Measurements from ENCODE around the gene KIF18B.
"Not testable (repeated sequence)": the region's sequence is repeated elsewhere in the genome, so short reads cannot be mapped to it uniquely, and the experiment has no call there.

The KIF18B gene

GRCh38 chr17:44969144-44969780 is 21.7 kb upstream of the KIF18B start:
- no peak for DNase-seq

- peak; percentile 81 to 83 for DNase-seq
Measured at GRCh38 chr17:44968225-44969143, 20.9 kb upstream of the KIF18B start, which contains the start of gene C1QL1. C1QL1 (minus strand) TSS chr17:44968303; CDS start chr17:44968048, 255 bp downstream.

DNA sequence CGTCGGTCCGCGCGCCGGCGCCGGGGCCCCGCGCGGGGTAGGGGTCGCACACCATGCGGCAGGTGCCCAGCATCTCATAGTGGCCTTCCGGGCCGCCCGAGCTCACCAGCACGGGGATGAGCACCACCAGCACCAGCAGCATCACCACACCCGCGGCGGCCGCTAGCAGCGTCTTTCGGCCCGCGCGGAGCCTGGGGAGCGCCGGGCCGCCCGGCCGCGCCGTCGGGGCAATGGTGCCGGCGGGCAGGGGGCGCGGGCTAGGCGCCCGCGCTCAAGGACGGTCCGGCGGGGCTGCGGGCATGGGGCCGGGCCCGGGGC is 20.3 kb upstream of the KIF18B start:
- no peak for DNase-seq

DNA sequence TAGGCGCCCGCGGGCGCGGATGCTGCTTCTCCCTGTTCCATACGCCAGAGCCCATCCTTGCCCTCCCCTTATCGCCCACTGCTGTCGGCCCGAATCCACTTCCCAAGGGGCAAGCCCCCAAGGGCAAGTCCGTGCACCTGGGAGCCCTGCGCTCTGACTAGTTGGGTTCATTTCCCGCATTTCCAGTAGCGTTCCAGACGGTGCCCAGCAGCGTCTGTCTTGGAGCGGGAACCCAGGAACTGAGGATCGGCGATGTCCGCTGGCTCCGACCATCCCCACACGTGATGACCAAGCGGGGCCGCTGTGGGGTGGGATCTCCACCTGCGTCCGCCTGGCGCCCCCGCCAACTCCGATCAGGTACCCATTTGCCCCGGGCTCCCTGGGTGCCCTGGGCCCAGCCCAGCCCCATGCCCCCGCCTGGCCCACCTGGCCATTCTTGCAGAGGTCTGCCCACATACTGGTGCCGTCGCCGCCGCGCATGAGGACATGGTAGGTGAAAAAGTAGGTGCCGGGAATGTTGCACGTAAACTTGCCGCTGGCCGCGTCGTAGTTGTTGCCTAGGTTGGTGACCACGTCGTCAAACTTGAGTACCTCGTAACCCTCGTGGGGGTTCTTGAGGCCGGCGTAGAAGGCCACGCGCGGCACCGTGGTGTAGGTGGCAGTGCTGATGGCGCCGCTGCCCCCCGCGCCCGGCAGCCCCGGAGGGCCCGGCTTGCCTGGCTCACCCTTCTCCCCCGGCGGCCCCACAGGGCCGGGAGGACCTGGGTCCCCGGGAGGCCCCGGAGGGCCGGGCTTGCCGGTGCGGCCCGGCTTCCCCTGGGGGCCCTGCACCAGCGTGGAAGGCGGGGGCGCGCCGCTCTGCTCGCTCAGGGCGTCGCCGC is 19.7 kb upstream of the KIF18B start:
- DNase-seq: no peak

GRCh38 chr17:44966348-44967025 is 18.9 kb upstream of the KIF18B start:
- DNase-seq: no peak

DNA sequence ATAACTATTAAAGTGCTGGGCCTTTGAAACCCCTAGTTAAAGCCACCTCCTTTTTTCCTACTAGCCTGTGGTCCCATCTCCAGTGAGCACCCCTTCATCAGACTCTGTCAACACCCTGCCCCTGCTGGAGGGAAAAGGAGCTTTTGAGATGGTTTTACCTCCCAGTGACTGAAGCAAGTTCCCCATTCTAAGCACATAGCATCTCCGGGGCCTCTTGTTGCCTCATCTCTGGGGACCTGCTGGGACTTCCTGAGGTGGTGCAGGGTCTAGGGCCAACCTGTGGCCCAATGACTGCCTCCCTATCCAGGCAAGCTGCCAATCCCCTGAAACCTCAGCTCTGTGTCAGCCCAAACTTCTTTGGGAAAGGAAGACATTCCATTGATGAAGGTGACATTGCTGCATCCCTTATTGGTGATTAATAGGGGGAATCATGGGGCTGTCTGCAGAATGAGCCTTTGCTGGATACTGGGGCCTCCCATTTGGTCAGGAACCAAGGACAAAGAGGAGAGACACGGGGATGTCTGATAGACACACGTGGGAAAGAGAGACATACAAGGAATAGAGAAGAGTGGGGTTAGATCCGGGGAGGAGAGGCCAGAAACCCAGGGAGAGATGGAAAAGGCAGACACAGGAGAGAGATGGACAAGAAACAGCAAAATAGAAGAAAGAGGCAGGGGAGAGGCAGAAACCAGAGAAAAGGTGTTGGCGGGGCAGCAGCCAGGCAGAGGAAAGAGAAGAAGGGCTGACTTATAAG is 18.1 kb upstream of the KIF18B start:
- peak; percentile 85 to 90 for DNase-seq

DNA sequence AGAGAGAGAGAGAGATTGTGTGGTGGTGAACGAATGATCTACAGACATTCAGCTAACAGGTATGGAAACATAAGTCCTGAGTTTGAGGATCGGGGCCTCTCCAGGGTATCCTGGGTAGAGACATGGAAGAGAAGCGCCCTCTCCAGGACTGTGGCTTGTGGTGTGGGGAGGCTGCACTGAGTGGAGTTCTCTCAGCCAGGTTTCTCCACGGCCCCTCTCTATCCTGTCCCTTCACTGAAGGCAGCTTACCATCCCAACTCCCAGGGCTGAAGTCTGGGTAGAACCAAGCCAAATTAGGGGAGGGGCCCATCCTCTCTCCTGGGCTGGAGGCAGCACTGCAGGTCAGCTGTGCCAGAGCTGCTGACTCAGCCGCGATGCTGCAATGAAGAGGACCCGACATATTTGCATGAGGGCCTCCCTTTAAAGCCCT is 14.4 kb upstream of the KIF18B start:
- peak; percentile 15 to 16 for DNase-seq

- no peak for DNase-seq
Measured at GRCh38 chr17:44960691-44961090, 13.1 kb upstream of the KIF18B start.

GRCh38 chr17:44959821-44960531 is 12.4 kb upstream of the KIF18B start:
- no peak for DNase-seq

- DNase-seq: no peak
Measured at GRCh38 chr17:44956998-44957981, 9.7 kb upstream of the KIF18B start.

GRCh38 chr17:44955674-44956425 is 8.3 kb upstream of the KIF18B start:
- no peak for DNase-seq

GRCh38 chr17:44952946-44953475 is 5.4 kb upstream of the KIF18B start:
- DNase-seq: no peak

- DNase-seq: no peak
Measured at GRCh38 chr17:44948315-44948795, 782 bp upstream of the KIF18B start.

DNA sequence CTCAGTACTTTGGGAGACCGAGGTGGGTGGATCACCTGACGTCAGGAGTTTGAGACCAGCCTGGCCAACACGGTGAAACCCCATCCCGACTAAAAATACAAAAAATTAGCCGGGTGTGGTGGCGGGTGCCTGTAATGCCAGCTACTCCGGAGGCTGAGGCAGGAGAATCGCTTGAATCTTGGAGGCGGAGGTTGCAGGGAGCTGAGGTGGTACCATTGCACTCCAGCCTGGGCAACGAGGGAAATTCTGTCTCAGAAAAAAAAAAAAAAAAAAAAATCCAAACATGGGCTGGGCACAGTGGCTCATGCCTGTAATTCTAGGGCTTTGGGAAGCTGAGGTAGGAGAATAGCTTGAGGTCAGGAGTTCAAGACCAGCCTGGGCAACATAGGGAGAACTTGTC is 1.9 kb downstream of the KIF18B start:
- not testable (repeated sequence) for DNase-seq

DNA sequence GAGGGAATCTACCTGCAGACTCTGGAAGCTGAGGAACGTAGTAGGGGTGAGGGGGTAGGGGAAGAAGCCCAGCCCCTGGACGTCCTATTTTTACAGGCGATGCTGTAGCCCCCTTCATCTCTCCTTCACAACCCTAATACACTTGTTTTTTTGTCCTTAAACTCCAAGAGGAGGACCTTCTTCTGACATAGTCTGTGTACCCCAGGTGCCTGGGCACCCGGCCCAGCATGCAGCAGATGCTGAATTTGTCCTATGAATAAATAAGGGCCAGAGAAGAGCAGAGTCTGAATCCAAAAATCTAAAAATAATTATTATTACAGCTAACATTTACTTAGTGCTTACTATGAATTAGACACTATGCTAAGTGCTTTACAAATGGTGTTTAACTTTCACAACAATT is 5.1 kb downstream of the KIF18B start:
- DNase-seq: no peak

DNA sequence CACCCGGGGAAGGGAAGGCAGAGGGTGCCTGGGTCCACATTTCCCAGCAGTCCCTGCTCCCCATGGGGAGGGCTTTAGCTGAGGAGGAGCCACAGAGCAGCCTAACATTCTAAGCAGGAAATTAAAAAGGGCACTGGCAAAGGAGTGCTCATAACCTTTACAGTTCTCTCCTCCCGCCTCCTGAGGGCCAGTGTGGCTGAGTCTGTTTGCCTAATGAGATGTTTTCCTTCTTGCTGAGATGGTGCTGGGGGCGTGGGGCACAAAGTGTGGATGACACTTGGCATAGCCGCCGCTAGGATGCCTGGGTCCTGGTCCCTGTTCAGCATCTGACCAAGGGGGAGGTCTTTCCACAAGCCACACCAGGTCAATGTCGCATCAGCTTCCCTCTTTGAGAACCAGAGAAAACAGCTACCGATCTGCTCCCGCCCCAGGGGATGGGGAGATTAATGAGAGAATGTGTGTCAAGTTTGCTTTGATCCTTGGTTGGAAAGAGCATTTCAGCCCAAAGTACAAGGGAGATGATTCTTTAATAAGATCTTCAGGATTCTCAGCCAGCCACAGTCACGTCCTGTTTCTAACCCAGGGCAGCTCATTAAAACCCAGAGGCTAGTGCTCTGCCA is 5.8 kb downstream of the KIF18B start:
- no peak for DNase-seq

- no peak for DNase-seq
Measured at GRCh38 chr17:44940768-44941167, 6.8 kb downstream of the KIF18B start.

- no peak for DNase-seq
Measured at GRCh38 chr17:44940317-44940716, 7.3 kb downstream of the KIF18B start.

All from AML-193 (cell line).